Activated CD8-positive, alpha-beta memory T cell treated with anti-CD3 and anti-CD28 coated beads, Interleukin-2, amount 50 U/mL, for 1 hour (primary cell): Measurements from ENCODE around the gene MTRR.

Experiments
- DNase-seq: peaks from one replicate; pipeline ENCODE4 v3.0.0-alpha.2; 2020; ENCODE audit errors: extremely low read depth

MTRR gene

DNA sequence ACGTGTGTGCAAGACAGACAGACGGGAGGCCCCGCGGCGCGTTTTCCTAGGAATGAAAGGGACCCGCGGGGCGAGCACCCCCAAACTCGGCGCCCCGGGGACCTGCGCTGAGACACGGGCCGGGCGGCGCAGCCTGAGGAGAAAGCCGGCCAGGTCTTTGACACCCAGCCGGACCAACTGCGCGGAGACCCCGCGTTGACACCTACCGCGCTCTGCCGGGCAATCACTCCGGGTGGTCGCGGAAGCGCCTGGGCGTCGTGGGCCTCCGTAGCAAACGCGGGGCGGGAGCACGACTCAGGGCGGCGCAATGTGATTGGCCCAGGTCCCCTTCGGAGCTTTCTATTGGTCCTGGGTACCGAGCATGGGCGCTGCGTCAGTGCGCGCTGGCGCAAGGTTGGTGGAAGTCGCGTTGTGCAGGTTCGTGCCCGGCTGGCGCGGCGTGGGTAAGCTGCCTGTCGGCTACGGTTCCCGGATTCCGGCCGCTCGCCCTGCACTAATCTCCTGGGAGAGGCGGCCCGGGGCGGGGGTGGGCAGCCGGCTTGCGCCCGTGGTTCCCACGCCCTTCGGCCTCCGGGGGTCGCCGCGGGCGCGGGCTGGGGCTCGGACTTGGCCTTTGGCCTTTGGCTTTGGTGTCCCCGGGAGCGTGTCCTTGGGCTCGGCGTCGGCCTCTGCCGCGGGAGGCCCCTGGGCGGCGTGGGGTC is at the start of gene MTRR, which contains the start of gene FASTKD3:
TSS of gene MTRR (plus strand) at position 376 of the 701 bp plus-strand sequence. CDS start 1,647 bp downstream, outside the sequence.
TSS of gene FASTKD3 (minus strand) at position 259 of the 701 bp plus-strand sequence. CDS start 948 bp downstream, outside the sequence.
- DNase-seq, result peak; percentile 65

GRCh38 chr5:7822449-7822848 is 46.5 kb upstream of the MTRR start:
- DNase-seq, result no peak

DNA sequence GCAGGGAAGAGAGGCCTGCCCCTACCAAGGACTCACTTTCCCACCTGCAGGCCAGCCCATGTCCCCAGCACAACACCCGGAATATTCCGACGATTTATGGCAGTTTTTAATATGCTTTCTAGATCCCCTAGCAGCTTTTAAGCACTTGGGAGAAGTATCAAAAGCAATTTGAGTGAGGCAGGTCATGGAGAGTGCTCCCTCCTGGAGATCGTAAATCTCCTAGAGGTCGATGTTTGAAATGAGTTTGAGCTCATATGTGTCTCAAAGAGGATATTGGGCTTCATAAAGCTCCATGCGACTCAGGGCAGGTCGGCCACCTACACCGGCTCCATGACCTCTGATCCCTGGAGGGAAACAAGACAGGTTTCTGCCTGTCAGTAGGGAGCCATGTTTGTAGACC is 45.4 kb upstream of the MTRR start:
- DNase-seq, result no peak

DNA sequence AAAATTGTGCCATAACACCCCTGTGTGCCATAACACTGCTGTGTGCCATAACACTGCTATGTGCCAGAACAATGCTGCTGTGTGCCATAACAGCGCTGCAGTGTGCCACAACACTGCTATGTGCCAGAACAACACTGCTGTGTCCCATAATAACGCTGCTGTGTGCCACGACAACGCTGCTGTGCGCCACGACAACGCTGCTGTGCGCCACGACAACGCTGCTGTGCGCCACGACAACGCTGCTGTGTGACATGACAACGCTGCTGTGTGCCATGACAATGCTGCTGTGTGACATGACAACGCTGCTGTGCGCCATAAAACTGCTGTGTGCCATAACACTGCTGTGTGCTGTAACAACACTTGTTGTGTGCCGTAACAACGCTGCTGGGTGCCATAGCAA is 44.0 kb upstream of the MTRR start:
- DNase-seq, result no peak

- no peak for DNase-seq
These were observed 43.3 kb upstream of the MTRR start for GRCh38 chr5:7825630-7826029.

DNA sequence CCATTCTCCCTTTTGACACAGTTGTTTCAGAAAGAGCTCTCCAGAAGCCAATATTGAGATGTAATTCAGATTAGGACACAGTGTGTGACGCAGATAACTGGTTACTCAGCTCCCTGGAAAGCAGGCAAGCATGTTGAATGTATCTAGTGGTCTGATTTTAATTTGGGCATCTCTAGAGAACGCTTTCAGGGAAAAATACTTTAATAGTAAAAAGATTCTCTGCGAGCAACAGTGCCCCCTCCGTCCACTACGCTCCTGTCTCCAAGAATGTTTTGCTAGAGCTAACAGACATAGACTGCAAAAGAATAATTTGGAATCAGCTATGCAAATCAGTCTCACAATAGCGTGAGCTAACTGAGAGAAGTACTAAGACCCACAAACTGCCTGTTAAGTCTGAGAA is 41.3 kb upstream of the MTRR start:
- DNase-seq, result no peak

DNA sequence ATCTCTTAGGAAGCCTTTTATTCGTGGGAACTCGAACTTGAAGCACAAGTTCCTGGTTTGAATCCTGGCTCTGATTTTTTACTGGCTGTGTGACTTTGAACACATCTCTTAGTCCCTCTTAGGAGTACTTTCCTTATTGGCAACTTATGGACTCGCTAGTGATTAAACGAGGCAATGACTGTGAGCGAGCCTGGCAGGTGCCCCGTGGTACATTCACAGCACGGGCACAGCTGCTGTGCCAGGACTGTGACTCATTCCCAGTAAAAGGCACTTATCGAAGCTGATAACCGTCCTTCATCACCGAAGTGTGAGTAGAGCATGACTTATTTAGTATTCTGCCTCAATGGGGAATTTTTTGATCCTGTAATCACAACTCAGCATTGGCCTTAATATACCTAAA is 40.7 kb upstream of the MTRR start:
- no peak for DNase-seq

DNA sequence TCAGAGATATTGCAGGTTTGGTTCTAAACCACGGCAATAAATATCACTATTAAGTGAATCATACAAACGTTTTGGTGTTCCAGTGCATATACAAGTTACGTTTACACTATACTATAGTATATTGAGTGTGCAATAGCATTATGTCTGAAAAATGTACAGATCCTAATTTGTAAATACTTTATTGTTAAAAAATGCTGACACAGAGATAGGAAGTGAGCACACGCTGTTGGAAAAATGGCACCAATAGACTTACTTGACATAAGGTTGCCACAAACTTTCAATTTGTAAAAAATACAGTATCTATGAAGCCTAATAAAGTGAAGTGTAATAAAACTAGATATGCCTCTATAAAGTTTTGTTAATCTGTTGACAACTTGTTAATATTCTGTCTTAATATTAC is 34.0 kb upstream of the MTRR start:
- no peak for DNase-seq

DNA sequence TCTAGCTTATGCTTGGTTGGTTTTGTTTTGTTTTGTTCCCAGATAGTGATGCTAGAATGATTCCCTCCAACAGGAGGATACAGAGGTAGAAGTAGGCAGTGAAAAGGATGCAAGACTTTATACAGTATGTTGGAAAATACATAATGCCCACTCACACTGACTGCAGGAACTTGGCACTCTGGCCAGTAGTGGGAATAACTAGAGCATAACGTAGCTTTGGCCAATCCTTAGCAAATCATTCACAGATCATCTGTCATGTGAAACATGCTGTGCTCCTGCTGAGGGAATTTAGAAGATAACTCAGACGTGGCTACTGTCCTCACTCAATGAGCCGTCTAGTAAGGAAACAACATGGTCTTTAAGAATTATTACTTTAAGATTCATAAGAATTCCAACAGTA is 31.5 kb upstream of the MTRR start:
- no peak for DNase-seq

- DNase-seq, result no peak
These were observed 26.4 kb upstream of the MTRR start for GRCh38 chr5:7842531-7842930.

DNA sequence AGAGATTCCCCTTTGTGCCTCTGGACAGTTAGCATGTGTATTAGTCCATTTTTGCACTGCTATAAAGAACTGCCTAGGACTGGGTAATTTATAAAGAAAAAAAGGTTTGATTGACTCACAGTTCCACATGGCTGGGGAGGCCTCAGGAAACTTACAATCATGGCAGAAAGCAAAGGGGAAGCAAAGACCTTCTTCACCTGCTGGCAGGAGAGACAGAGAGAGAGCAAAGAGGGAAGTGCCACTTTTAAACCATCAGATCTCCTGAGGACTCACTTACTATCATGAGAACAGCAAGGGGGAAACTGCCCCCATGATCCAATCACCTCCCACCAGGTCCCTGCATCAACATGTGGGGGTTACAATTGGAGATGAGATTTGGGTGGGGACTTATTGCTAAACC is 24.0 kb upstream of the MTRR start:
- no peak for DNase-seq

DNA sequence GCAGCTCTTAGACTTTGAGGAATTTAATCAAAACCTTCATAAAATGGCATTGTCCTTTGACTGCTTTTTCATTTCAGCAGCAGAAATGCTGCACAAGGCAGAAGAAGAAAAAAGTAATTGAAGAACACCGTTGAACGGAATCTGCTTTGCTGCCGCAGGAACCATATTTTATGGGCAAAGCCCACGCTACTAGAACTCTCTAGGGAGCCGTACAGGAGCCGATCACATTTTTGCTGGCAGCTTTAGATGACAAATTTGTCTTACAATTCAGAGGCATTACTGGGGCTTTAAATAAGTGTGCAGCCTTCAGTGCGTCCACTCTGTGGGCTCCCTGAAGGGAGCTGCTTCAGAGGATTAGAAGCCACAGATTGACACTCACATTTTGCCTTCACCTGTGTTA is 23.4 kb upstream of the MTRR start:
- DNase-seq, result no peak

GRCh38 chr5:7846327-7846726 is 22.6 kb upstream of the MTRR start:
- DNase-seq, result no peak

GRCh38 chr5:7848296-7848695 is 20.7 kb upstream of the MTRR start:
- DNase-seq, result no peak

DNA sequence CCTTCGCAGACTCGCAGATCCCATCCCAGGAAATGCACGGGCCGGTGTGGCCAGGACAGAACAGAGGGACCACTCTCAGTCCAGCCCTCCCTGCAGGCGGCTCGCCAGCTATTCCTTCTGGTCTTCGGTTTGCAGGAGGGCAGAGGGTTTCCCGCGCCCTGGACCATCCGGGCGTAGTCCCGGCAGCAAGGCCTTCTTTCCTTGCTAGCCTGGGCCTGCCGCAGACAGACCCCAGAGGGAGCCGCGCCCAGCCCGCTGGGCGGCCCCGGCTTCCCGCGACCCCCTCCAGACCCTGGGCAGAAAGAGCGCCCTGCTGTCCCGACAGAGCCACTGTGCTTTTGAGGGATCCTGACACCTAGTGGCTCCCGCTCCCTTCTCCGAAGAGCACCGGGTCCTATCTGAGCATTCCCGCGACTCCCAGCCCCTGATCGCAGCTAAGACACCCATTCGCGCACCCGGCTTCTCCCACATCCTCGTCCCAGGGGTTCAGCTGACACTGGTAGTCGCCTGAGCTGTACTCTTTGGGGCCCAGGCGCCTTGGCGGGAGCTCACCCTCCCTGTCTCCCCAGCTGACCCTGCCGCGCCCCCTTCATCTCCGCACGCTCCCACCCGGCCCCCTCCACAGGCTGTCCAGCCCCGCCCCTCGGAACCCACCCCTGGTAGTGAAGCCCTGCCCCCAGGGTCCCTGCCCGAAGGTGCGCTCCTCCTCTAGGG is 19.1 kb upstream of the MTRR start:
- DNase-seq, result no peak

DNA sequence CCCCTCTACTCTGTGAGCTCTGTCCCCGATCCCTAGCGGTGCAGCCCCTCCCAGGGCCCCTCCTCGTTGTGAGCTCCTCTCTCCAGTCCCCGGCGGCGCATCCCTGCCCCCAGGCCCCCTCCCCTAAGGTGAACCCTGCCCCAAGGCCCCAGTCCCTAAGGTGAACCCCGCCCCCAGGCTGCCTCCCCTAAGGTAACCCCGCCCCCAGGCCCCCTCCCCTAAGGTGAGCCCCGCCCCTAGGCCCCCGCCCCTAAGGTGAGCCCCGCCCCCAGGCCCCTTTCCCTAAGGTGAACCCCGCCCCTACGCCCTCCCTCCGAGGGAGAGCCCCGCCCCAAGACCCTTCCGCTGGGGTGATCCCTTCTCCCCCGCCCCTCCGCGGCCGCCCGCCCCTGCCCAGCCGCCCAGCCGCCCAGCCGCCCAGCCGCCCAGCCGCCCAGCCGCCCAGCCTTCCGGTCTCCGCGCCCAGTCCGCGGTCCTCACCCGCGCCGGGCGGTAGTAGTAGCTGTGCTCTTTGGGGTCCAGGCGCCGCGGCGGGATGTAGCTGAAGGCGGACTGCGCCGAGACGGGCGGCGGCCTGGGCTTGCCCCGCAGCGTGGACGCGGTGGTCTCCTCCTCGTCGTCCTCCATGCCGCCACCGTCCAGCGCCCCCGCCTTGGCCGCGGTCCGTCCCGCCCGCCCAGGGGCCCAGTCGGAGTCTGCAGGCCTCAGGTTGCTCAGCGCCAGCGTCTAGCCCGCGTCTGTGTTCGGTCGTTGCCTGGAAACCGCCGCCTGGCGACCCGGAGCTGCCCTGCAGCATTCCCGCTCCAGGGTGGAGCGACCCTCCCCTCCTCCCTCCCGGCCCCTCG is 18.3 kb upstream of the MTRR start, which contains the start of gene CFAP90:
TSS of gene CFAP90 (minus strand) at position 739 of the 845 bp plus-strand sequence. CDS start at position 627, 112 bp downstream.
- no peak for DNase-seq

GRCh38 chr5:7851240-7851592 is 17.7 kb upstream of the MTRR start:
- DNase-seq, result no peak

GRCh38 chr5:7851617-7852289 is 17.2 kb upstream of the MTRR start:
- DNase-seq, result no peak

GRCh38 chr5:7852542-7852941 is 16.4 kb upstream of the MTRR start:
- DNase-seq, result no peak

- no peak for DNase-seq
These were observed 16.0 kb upstream of the MTRR start for GRCh38 chr5:7852988-7853387.

DNA sequence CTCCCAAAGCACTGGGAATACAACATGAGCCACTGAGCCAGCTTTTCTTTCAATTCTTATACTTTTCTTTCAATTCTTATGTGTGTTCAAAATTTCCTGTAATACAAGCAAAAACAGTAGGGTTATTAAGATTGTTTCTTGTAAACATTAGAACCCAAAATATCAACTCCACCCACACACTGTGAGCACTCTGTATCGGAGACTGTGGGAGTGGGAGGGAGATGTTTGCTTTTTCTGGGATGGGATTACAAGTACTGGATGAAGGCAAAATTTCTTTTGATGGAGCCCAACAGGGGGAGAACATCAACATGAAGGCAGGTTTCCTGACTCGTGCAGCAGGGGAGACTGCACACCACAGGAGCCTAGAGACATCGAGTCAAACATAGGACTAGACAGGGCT is 13.3 kb upstream of the MTRR start:
- DNase-seq, result no peak

DNA sequence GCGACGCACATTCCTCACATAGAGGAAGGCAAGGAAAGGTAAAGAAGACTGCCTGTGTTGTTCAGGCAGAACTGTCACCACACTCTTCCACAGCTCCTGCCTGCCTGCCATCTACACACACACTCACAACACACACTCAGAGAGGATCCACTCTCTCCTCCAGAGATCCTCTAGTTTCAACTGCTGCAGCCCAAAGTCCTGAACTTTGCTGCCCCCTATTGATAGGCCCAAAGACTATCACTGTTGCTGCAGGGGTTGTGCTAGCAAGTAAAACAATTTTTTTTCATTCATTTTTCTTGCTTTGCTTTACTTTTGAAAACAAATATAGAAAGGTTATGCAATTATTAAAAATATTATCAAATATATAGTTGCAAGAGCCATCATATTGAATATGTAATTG is 12.1 kb upstream of the MTRR start:
- no peak for DNase-seq
